H1 (cell line): ENCODE data around the gene COQ9. TPM values are rescaled to one million over a fixed set of nuclear protein-coding genes. Genes with fewer than 3 reads are reported as not detected.

Experiments
- CTCF ChIA-PET: fragments of 300-600 bp; sonication (Branson Sonifier 250); formaldehyde crosslinking; loops from one replicate; lab custom pipeline; 2021; ENCODE audit not compliant: partially characterized antibody; lab: Charles Lee
- POLR2A ChIA-PET: fragments of 300-600 bp; sonication (Branson Sonifier 250); formaldehyde crosslinking; loops from one replicate; lab custom pipeline; 2021; ENCODE audit warnings: inconsistent platforms; ENCODE audit not compliant: partially characterized antibody; lab: Charles Lee
- DNase-seq, 2 experiments: peaks; one replicate each; pipeline versions ENCODE4 v3.0.0 to v3.0.0-alpha.2; 2010 to 2022; ENCODE audit warnings: low spot score in 2 of 2, low read depth in 1 of 2, mixed read lengths in 1 of 2
- FAIRE-seq: peaks from 2 replicates; lab custom pipeline; 2011; peaks lifted over from hg19 to GRCh38; lab: Jason Lieb, UNC
- H2AFZ ChIP-seq: 2 replicates; pipeline ENCODE4 v1.8.1; 2012; ENCODE audit warnings: low read length, inconsistent platforms
- H2AK5ac ChIP-seq: 2 replicates; pipeline ENCODE4 v1.6.1; 2013; ENCODE audit warnings: low read depth, low read length
- H2BK120ac ChIP-seq: replicated peaks from 2 replicates; pipeline ENCODE3; 2013; ENCODE audit warnings: low read depth, low read length, inconsistent platforms
- H2BK12ac ChIP-seq: 2 replicates; pipeline ENCODE4 v1.6.1; 2013; ENCODE audit warnings: low read depth, low read length
- H2BK15ac ChIP-seq: 2 replicates; pipeline ENCODE4 v1.6.1; 2013; ENCODE audit warnings: low read length
- H2BK20ac ChIP-seq: 2 replicates; pipeline ENCODE4 v1.6.1; 2013; ENCODE audit warnings: low read length
- H2BK5ac ChIP-seq: 2 replicates; pipeline ENCODE4 v1.6.1; 2013; ENCODE audit warnings: low read depth, low read length
- H3K14ac ChIP-seq: 2 replicates; pipeline ENCODE4 v1.6.1; 2013; ENCODE audit warnings: inconsistent platforms; ENCODE audit not compliant: insufficient read length
- H3K18ac ChIP-seq: 2 replicates; pipeline ENCODE4 v1.6.1; 2013; ENCODE audit warnings: low read length; ENCODE audit errors: extremely low read depth
- H3K23ac ChIP-seq: 2 replicates; pipeline ENCODE4 v1.6.1; 2013; ENCODE audit warnings: inconsistent platforms; ENCODE audit not compliant: insufficient read length
- H3K23me2 ChIP-seq: 2 replicates; pipeline ENCODE4 v1.6.1; 2013; ENCODE audit warnings: low read depth, low read length
- H3K27ac ChIP-seq: 2 replicates; pipeline ENCODE4 v1.6.1; 2011; ENCODE audit warnings: low read depth, low read length, inconsistent platforms
- H3K27me3 ChIP-seq, 4 experiments: replicated peaks in 1 of 4; 1 replicate in 1 of 4; 2 replicates in 3 of 4; pipeline versions ENCODE4 v1.6.1 to v1.8.1; 2011 to 2013; ENCODE audit warnings: low read length in 3 of 4, mild to moderate bottlenecking in 3 of 4, inconsistent platforms in 2 of 4, mixed read lengths in 2 of 4, moderate library complexity in 1 of 4; ENCODE audit not compliant: control insufficient read depth in 3 of 4, insufficient read depth in 3 of 4; ENCODE audit errors: extremely low read depth in 1 of 4
- H3K36me3 ChIP-seq, 4 experiments: 2 replicates each; pipeline versions ENCODE4 v1.6.1 to v1.8.1; 2011 to 2013; ENCODE audit warnings: mild to moderate bottlenecking in 4 of 4, low read length in 3 of 4, moderate library complexity in 2 of 4, control low read depth in 1 of 4, inconsistent platforms in 1 of 4; ENCODE audit not compliant: insufficient read depth in 4 of 4, control insufficient read depth in 2 of 4
- H3K4ac ChIP-seq: replicated peaks from 2 replicates; pipeline ENCODE3; 2013; ENCODE audit warnings: low read length, low read depth, mixed read lengths, inconsistent platforms; ENCODE audit not compliant: insufficient read length
- H3K4me1 ChIP-seq, 4 experiments: replicated peaks in 1 of 4; 1 replicate in 1 of 4; 2 replicates in 3 of 4; pipeline versions ENCODE4 v1.6.1 to v1.8.1; 2011 to 2013; ENCODE audit warnings: low read length in 3 of 4, inconsistent platforms in 2 of 4, mixed read lengths in 1 of 4; ENCODE audit not compliant: insufficient read depth in 4 of 4, control insufficient read depth in 3 of 4
- H3K4me2 ChIP-seq, 2 experiments: 2 replicates each; pipeline versions ENCODE4 v1.6.1 to v1.8.1; 2011 to 2013; ENCODE audit warnings: low read depth in 2 of 2, low read length in 2 of 2, control low read depth in 1 of 2, inconsistent platforms in 1 of 2, mild to moderate bottlenecking in 1 of 2; ENCODE audit not compliant: insufficient read depth in 1 of 2
- H3K4me3 ChIP-seq, 4 experiments: fragments of 200-600, 300-600 bp in 1 of 4; sonication (generic), shearing (Covaris generic), sonication (Bioruptor Twin) in 1 of 4; 2 replicates each; pipeline versions ENCODE4 v1.5.1 to v1.8.1; 2011 to 2016; ENCODE audit warnings: low read length in 4 of 4, low read depth in 3 of 4, control low read depth in 2 of 4, inconsistent platforms in 2 of 4, mild to moderate bottlenecking in 2 of 4, mixed read lengths in 1 of 4, moderate library complexity in 1 of 4; ENCODE audit not compliant: insufficient read depth in 2 of 4; ENCODE audit errors: extremely low read depth in 1 of 4
- H3K56ac ChIP-seq: replicated peaks from 2 replicates; pipeline ENCODE3; 2013; ENCODE audit warnings: low read depth, mild to moderate bottlenecking, mixed read lengths, low read length, inconsistent platforms; ENCODE audit not compliant: insufficient read length
- H3K79me1 ChIP-seq: 2 replicates; pipeline ENCODE4 v1.6.1; 2013; ENCODE audit warnings: low read depth, low read length, control low read depth
- H3K79me2 ChIP-seq, 2 experiments: 2 replicates each; pipeline versions ENCODE4 v1.6.1 to v1.8.1; 2012 to 2013; ENCODE audit warnings: low read length in 2 of 2, mild to moderate bottlenecking in 2 of 2, inconsistent platforms in 1 of 2; ENCODE audit not compliant: insufficient read depth in 2 of 2, control insufficient read depth in 1 of 2
- H3K9ac ChIP-seq, 4 experiments: replicated peaks in 1 of 4; 1 replicate in 1 of 4; 2 replicates in 3 of 4; pipeline versions ENCODE4 v1.6.1 to v1.8.1; 2011 to 2013; ENCODE audit warnings: low read depth in 3 of 4, low read length in 3 of 4, control low read depth in 2 of 4, mild to moderate bottlenecking in 2 of 4, moderate library complexity in 2 of 4, inconsistent platforms in 1 of 4; ENCODE audit errors: extremely low read depth in 1 of 4
- H3K9me3 ChIP-seq, 2 experiments: 2 replicates each; pipeline versions ENCODE4 v1.6.1 to v1.8.1; 2012 to 2013; ENCODE audit warnings: mild to moderate bottlenecking in 2 of 2, moderate library complexity in 2 of 2, control low read depth in 1 of 2, inconsistent platforms in 1 of 2, low read depth in 1 of 2, low read length in 1 of 2, mixed read lengths in 1 of 2; ENCODE audit not compliant: insufficient read depth in 2 of 2
- H4K20me1 ChIP-seq, 2 experiments: replicated peaks in 1 of 2; 2 replicates each; pipeline versions ENCODE3 to v1.8.1; 2011 to 2013; ENCODE audit warnings: inconsistent platforms in 2 of 2, low read length in 2 of 2, mild to moderate bottlenecking in 1 of 2; ENCODE audit not compliant: insufficient read depth in 2 of 2, control insufficient read depth in 1 of 2
- H4K5ac ChIP-seq: 2 replicates; pipeline ENCODE4 v1.6.1; 2013; ENCODE audit warnings: low read length, low read depth, mixed read lengths, inconsistent platforms; ENCODE audit not compliant: insufficient read length
- H4K8ac ChIP-seq: 2 replicates; pipeline ENCODE4 v1.8.0; 2013; ENCODE audit warnings: mild to moderate bottlenecking, moderate library complexity, low read length, inconsistent platforms; ENCODE audit not compliant: insufficient read depth; ENCODE audit errors: extremely low read depth
- H4K91ac ChIP-seq: replicated peaks from 2 replicates; pipeline ENCODE3; 2013; ENCODE audit warnings: low read length, mixed read lengths, inconsistent platforms; ENCODE audit not compliant: insufficient read length
- CHD2 ChIP-seq: IDR thresholded peaks from 2 replicates; pipeline ENCODE4 v1.6.1; 2012; ENCODE audit warnings: low read length, improper control_type of control experiment
- CTCF ChIP-seq, 3 experiments: IDR thresholded peaks; 1 replicate in 2 of 3; 2 replicates in 1 of 3; pipeline versions ENCODE4 v1.5.1 to v1.6.1; 2011; ENCODE audit warnings: low read length in 3 of 3, mild to moderate bottlenecking in 3 of 3, inconsistent platforms in 2 of 3, low read depth in 1 of 3, moderate library complexity in 1 of 3; ENCODE audit not compliant: insufficient read depth in 1 of 3; ENCODE audit errors: control extremely low read depth in 1 of 3
- POLR2A ChIP-seq, 2 experiments: IDR thresholded peaks; 1 replicate in 1 of 2; 2 replicates in 1 of 2; pipeline ENCODE4 v1.6.1; 2011; ENCODE audit warnings: low read depth in 2 of 2, low read length in 2 of 2, mild to moderate bottlenecking in 2 of 2; ENCODE audit errors: control extremely low read depth in 1 of 2
- RAD21 ChIP-seq, 2 experiments: IDR thresholded peaks in 1 of 2; conservative IDR thresholded peaks in 1 of 2; 2 replicates each; pipeline ENCODE4 v1.6.1; 2011; ENCODE audit warnings: low read depth in 2 of 2, low read length in 2 of 2, improper control_type of control experiment in 1 of 2, inconsistent platforms in 1 of 2, mild to moderate bottlenecking in 1 of 2, moderate library complexity in 1 of 2
- WGBS, 2 experiments: shearing (Covaris generic) in 1 of 2; methylation state at CpG; one replicate each; pipeline versions ENCODE4 v1.1.6 to v1.1.7; 2013 to 2015; ENCODE audit warnings: low lambda C conversion rate in 2 of 2, mixed read lengths in 2 of 2, inconsistent platforms in 1 of 2, low coverage in 1 of 2, missing lambda C conversion rate in 1 of 2; ENCODE audit not compliant: insufficient replicate concordance in 2 of 2, insufficient coverage in 1 of 2, insufficient read length in 1 of 2; ENCODE audit errors: extremely low coverage in 1 of 2, missing lambda C conversion rate in 1 of 2; 5-methylcytosine and 5-hydroxymethylcytosine counted together
- polyA plus RNA-seq, 7 experiments: library from polyadenylated mRNA; depleted of rRNA in 3 of 7; stranded (reverse) in 5 of 7; unstranded in 2 of 7; fragments of >200 nt in 5 of 7; fragments of 200-250 nt in 2 of 7; gene quantifications; 1 replicate in 5 of 7; 2 replicates in 1 of 7; 4 replicates in 1 of 7; pipeline versions ENCODE4 v1.2.1 to v1.2.3, GENCODE V29; 2011 to 2013; ENCODE audit warnings: missing spikeins in 2 of 7, mixed read lengths in 2 of 7
- total RNA-seq: library from RNA; stranded (reverse); fragmentation: NEBNext Ultra II Directional; extraction: Animal tissue kit (Norgen Biotek cat#: 25700); gene quantifications from 2 replicates; pipeline ENCODE4 v1.2.1, GENCODE V29; 2021

The COQ9 gene
- total and polyA plus RNA-seq, 2 of the 8 experiments (the other 6 are each of a cell fraction or from before 2014, with no cell fraction given): 33.3 to 60.3 TPM

DNA sequence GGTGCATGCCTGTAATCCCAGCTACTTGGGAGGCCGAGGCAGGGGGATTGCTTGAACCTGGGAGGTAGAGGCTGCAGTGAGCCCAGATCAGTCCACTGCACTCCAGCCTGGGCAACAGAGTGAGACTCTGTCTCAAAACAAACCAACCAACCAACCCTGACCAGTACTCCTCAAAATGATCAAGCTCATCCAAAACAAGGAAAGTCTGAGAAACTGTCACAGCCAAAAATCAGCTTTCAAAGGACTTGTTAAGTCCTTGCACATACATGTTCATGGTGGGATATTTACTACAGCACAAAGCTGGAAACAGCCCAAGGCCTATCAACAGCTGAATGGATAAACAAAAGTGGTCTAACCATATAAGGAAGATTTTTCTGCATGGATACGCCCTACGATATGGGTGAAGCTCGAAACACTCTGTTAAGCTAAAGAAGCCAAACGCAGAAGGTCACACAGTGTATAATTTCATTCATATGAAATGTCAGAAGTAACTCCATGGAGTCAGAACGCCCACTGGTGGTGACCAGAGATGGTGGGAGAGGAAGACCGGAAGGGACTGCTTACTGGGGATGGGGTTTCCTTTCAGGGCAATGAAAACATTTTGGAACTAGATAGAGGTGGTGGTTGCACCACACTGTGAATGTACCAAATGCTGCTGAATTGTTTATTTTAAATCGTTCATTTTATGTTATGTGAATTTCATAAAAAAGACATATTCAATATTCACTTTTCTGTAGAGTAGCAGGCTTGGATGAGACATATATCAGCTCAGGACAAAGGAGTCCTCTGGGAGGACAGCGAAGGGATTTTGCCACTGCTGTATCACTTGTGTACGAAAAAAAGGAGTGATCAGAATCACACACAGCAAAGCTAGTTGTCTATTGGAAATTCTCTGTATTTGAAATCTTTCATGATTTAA, 25.0 kb upstream of the COQ9 start:
- Histone ChIP-seq H3K27me3 (no peaks in the 10 kb centered on the region), H4K8ac (no peak overlapping the region), H3K4ac (no peak overlapping the region), H3K4me2 (no peak overlapping the region), H3K18ac (no peak overlapping the region; the same call in 1 of the 2 replicates), H3K79me2 (no peaks in the 10 kb centered on the region), H3K9ac (no peak overlapping the region), H3K23me2 (no peaks in the 10 kb centered on the region), H3K56ac (no peak overlapping the region), H3K4me1 (peaks cover 0 to 5% (median 1%) of the 10 kb centered on the region in 4 experiments; a peak in 3 of 7 replicates), H2BK15ac (no peak overlapping the region), H2AK5ac (no peak overlapping the region), H3K79me1 (no peaks in the 10 kb centered on the region), H2BK20ac (no peak overlapping the region), H2BK5ac (no peak overlapping the region), H2AFZ (no peak overlapping the region), H4K20me1 (peaks cover 0 to 2% of the 10 kb centered on the region in 2 experiments), H4K91ac (no peak overlapping the region), H3K23ac (no peak overlapping the region), H2BK120ac (no peak overlapping the region), H3K14ac (no peak overlapping the region), H2BK12ac (no peak overlapping the region), H4K5ac (no peak overlapping the region), H3K36me3 (peaks cover 0 to 2% (median 1%) of the 10 kb centered on the region in 4 experiments; a peak in 2 of 8 replicates), H3K4me3 (no peak overlapping the region), H3K9me3 (no peaks in the 10 kb centered on the region), H3K27ac (no peak overlapping the region)
- ChIA-PET CTCF (interaction anchor here (0.6 to 19.2 kb wide), 27 partner anchors 9 to 219 kb away, joined by 3 to 513 read pairs (median 3); partner anchors contain the start of gene POLR2C), POLR2A (interaction anchor here (0.9 to 1.6 kb wide), 4 partner anchors 11 to 236 kb away, joined by 4 to 6 read pairs (median 5); partner anchors contain the start of genes CIAPIN1, COQ9, PSME3IP1 and RSPRY1)
- TF ChIP-seq CHD2: no peak
- TF ChIP-seq POLR2A (IDR thresholded peaks at IDR 0.05; ENCODE audit: control extremely low read depth in 1 of 2, low read depth in 2 of 2, low read length in 2 of 2): no peak
- peak; percentile 56 to 73 (median 61) for TF ChIP-seq CTCF (IDR thresholded peaks at IDR 0.05; ENCODE audit: control extremely low read depth in 1 of 3, insufficient read depth in 1 of 3, low read depth in 1 of 3, low read length in 3 of 3)
- TF ChIP-seq RAD21 (IDR thresholded peaks at IDR 0.05 in 1 of 2, conservative IDR thresholded peaks at IDR 0.05 in 1 of 2; ENCODE audit: low read depth in 2 of 2, low read length in 2 of 2): peak; percentile 71 to 77
- no peak for FAIRE-seq
- 65% methylated on average over 10 of the region's 10 CpGs; no CpG with 5 or more reads in 1 of the 2 experiments for WGBS, 2 experiments
- DNase-seq: peak in 1 of 2 experiments; percentile 60
